ENCODE data around the gene CABP5. TPM values are rescaled to one million over a fixed set of nuclear protein-coding genes. Genes with fewer than 3 reads are reported as not detected.

Gene CABP5
- total RNA-seq, 1 experiment from 2014 or later, result not detected

DNA sequence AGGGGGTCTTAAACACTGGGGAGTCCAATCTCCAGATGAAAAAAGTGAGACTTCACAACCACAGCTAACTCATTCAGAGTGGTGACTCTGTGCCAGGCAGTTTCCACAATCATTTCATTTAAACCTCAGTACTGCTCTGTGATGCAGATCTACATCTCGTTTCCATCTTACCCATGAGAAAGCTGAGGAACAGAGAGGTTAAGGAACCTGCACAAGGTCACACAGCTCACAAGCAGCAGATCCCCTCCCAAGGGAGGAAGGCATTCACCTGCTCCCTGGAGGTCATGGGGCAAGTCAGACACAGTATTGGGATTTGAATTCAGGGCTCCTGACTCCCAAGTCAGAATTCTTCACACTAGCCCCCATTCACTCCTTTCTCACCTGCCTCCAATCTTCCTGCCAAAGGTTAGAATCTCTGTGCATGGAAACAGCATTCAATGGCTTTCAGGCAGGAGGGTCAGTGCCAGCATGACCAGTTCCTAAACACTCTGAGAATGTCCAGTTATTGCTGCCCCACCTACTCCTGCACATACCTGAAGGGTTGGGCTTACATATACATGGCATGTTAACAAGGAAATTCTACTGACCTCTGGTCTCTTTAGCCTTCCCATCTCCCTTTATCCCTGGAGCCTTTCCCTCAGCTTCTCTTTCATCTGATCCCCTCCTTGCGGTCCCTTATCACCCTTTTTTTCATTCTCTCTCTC is 1.9 kb downstream of the CABP5 start:
- H3K9me3 Mint-ChIP-seq (ENCODE audit: unreplicated experiment), result peaks cover 9% of the 10 kb centered on the region
- Histone ChIP-seq H3K27me3 (replicated peaks; ENCODE audit: control insufficient read depth, insufficient read depth, low read length) (no peaks in the 10 kb centered on the region), H3K9me3 (no peaks in the 10 kb centered on the region; the same call in 1 of the 2 replicates), H3K4me1 (no peaks in the 10 kb centered on the region), H3K4me3 (ENCODE audit: low read depth, low read length) (no peak overlapping the region), H3K36me3 (ENCODE audit: control insufficient read depth, insufficient read depth, low read length) (no peaks in the 10 kb centered on the region)
- peak; percentile 7 to 39 for DNase-seq
- no peak overlapping the region for H3K27ac Mint-ChIP-seq (ENCODE audit: unreplicated experiment)
- TF ChIP-seq, protein P1, sequence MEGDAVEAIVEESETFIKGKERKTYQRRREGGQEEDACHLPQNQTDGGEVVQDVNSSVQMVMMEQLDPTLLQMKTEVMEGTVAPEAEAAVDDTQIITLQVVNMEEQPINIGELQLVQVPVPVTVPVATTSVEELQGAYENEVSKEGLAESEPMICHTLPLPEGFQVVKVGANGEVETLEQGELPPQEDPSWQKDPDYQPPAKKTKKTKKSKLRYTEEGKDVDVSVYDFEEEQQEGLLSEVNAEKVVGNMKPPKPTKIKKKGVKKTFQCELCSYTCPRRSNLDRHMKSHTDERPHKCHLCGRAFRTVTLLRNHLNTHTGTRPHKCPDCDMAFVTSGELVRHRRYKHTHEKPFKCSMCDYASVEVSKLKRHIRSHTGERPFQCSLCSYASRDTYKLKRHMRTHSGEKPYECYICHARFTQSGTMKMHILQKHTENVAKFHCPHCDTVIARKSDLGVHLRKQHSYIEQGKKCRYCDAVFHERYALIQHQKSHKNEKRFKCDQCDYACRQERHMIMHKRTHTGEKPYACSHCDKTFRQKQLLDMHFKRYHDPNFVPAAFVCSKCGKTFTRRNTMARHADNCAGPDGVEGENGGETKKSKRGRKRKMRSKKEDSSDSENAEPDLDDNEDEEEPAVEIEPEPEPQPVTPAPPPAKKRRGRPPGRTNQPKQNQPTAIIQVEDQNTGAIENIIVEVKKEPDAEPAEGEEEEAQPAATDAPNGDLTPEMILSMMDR (IDR thresholded peaks at IDR 0.05; ENCODE audit: insufficient read depth in 1 of 2, low read depth in 1 of 2, low read length in 1 of 2, severe bottlenecking in 1 of 2, unreplicated experiment in 1 of 2), result no peak
- no peaks in the 10 kb centered on the region for H3K4me1 Mint-ChIP-seq (ENCODE audit: low read depth, unreplicated experiment)
- BruUV-seq (replicated peaks), result no TSS peak
- intact Hi-C loops (cut with micrococcal nuclease; ENCODE audit: unreplicated experiment), result no loop called here
- H3K36me3 Mint-ChIP-seq (ENCODE audit: insufficient read depth, unreplicated experiment), result no peaks in the 10 kb centered on the region
- POLR2A ChIA-PET, result no interaction called here
- CTCF ChIA-PET, result no interaction called here
- peaks cover 27% of the 10 kb centered on the region for H3K27me3 Mint-ChIP-seq (ENCODE audit: insufficient read depth, unreplicated experiment)
- H3K4me3 Mint-ChIP-seq (ENCODE audit: unreplicated experiment), result no peak overlapping the region

DNA sequence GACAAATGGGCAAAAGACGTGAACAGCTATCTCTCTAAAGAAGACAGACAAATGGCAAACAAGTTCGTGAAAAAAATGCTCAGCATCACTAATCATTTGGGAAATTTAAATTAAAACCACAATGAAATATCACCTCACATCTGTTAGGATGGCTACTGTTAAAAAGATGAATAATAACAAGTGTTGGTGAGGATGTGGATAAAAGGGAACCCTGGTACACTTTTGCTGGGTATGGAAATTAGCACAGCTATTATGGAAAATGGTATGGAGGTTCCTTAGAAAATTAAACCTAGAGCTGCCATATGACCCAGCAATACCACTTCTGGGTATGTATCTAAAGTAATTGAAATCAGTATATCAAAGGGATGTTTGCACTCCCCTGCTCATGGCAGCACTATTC is 7.1 kb downstream of the CABP5 start:
- Mint-ChIP-seq H3K27me3 (ENCODE audit: insufficient read depth, unreplicated experiment) (peaks cover 37% of the 10 kb centered on the region), H3K27ac (ENCODE audit: unreplicated experiment) (no peak overlapping the region), H3K4me1 (ENCODE audit: low read depth, unreplicated experiment) (no peaks in the 10 kb centered on the region), H3K9me3 (ENCODE audit: unreplicated experiment) (no peaks in the 10 kb centered on the region), H3K36me3 (ENCODE audit: insufficient read depth, unreplicated experiment) (no peaks in the 10 kb centered on the region), H3K4me3 (ENCODE audit: unreplicated experiment) (no peak overlapping the region)
- H3K36me3 ChIP-seq (ENCODE audit: control insufficient read depth, insufficient read depth, low read length), result no peaks in the 10 kb centered on the region
- TF ChIP-seq, protein P1 (IDR thresholded peaks at IDR 0.05; ENCODE audit: insufficient read depth in 1 of 2, low read depth in 1 of 2, low read length in 1 of 2, severe bottlenecking in 1 of 2, unreplicated experiment in 1 of 2), result no peak
- no TSS peak for BruUV-seq (replicated peaks)
- H3K27me3 ChIP-seq (replicated peaks; ENCODE audit: control insufficient read depth, insufficient read depth, low read length), result no peaks in the 10 kb centered on the region; the same call in 1 of the 2 replicates
- POLR2A ChIA-PET, result no interaction called here
- no peak for DNase-seq
- peaks cover 6% of the 10 kb centered on the region; the same call in 1 of the 2 replicates for H3K9me3 ChIP-seq
- CTCF ChIA-PET, result no interaction called here
- H3K4me3 ChIP-seq (ENCODE audit: low read depth, low read length), result no peak overlapping the region
- intact Hi-C loops (cut with micrococcal nuclease; ENCODE audit: unreplicated experiment), result no loop called here
- H3K4me1 ChIP-seq, result no peaks in the 10 kb centered on the region

DNA sequence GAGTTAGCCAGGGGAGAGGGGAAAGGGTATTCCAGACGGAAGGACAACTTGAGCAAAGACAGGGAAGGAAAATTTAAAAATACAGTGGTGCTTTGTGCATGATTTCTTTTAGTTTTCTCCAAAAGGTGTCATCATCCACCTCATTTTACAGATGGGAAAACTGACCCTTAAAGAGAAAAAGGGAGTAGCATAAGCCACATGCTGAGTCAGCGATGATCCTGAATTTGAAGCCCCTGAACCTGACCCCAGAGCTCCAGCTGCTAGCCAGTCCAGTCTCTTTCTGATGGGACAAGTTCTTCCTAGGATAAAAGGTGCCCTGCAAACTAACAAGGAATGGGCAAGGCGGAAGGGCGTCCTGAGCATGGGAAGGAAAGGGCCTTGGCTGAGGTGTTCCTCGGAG is 10.3 kb downstream of the CABP5 start:
- Histone ChIP-seq H3K4me1 (no peaks in the 10 kb centered on the region), H3K27me3 (replicated peaks; ENCODE audit: control insufficient read depth, insufficient read depth, low read length) (no peaks in the 10 kb centered on the region; the same call in none of the 2 replicates), H3K4me3 (ENCODE audit: low read depth, low read length) (no peak overlapping the region), H3K36me3 (ENCODE audit: control insufficient read depth, insufficient read depth, low read length) (no peaks in the 10 kb centered on the region), H3K9me3 (peaks cover 6% of the 10 kb centered on the region; the same call in 1 of the 2 replicates)
- no peak for DNase-seq
- TF ChIP-seq, protein P1 (IDR thresholded peaks at IDR 0.05; ENCODE audit: insufficient read depth in 1 of 2, low read depth in 1 of 2, low read length in 1 of 2, severe bottlenecking in 1 of 2, unreplicated experiment in 1 of 2), result no peak
- BruUV-seq (replicated peaks), result no TSS peak
- intact Hi-C loops (cut with micrococcal nuclease; ENCODE audit: unreplicated experiment), result no loop called here
- CTCF ChIA-PET, result no interaction called here
- Mint-ChIP-seq H3K9me3 (ENCODE audit: unreplicated experiment) (no peaks in the 10 kb centered on the region), H3K4me1 (ENCODE audit: low read depth, unreplicated experiment) (peaks cover 4% of the 10 kb centered on the region), H3K27ac (ENCODE audit: unreplicated experiment) (no peak overlapping the region), H3K4me3 (ENCODE audit: unreplicated experiment) (no peak overlapping the region), H3K36me3 (ENCODE audit: insufficient read depth, unreplicated experiment) (no peaks in the 10 kb centered on the region), H3K27me3 (ENCODE audit: insufficient read depth, unreplicated experiment) (peaks cover 20% of the 10 kb centered on the region)
- POLR2A ChIA-PET, result no interaction called here

Data from Caco-2 (cell line).